Tibial nerve (tissue), 4 donors: ENCODE results near the gene ABCA5.

Experiments used
- EP300 ChIP-seq, 2 donors: sonication (generic); formaldehyde crosslinking; IDR thresholded peaks; one replicate each; pipeline ENCODE4 v1.6.1; 2017; ENCODE audit warnings: antibody characterized with exemption in 2 of 2, mild to moderate bottlenecking in 1 of 2
- TF ChIP-seq, protein P1 (sequence below), 5 experiments: fragments of 200-600 bp in 3 of 5; fragments of 450-650 bp in 2 of 5; sonication (generic) in 3 of 5; IDR thresholded peaks; one replicate each; pipeline ENCODE4 v1.5.1; 2016 to 2019; ENCODE audit warnings: antibody characterized with exemption in 5 of 5, mild to moderate bottlenecking in 3 of 5, moderate library complexity in 2 of 5

DNA sequence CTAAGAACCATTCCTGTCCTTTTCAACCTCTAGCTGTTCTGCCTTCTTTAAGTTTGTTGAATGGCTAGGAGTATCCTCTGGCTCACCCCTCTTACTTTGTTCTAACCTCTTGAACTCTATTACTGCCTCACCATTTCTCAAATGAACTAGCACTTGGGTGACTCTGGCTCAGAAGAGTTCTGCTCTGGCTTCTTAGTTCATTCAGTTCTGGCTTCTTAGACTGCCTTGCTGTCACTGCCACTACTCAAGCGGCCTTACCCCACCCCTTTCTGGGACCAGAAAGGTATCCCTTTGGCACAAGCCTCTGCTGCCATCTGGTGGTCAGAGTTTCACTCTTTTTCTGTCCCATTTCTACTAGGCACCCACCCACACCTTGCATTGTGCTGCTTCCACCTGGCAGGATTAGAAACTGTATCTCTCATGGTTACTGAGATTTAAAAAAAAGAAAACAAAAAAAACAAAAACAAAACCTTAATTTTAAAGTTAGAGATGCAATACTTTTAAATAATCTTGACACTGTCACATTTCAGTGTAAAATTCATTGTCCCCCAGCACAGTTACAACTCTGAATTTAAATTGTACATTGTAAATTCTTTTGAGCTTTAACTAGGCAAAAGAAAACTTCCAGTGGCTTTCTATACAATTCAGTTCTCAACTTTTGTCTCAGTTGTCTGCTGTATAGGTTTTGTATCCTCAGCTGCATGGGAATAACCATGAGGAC is 91.4 kb downstream of the ABCA5 start:
- TF ChIP-seq, protein P1, sequence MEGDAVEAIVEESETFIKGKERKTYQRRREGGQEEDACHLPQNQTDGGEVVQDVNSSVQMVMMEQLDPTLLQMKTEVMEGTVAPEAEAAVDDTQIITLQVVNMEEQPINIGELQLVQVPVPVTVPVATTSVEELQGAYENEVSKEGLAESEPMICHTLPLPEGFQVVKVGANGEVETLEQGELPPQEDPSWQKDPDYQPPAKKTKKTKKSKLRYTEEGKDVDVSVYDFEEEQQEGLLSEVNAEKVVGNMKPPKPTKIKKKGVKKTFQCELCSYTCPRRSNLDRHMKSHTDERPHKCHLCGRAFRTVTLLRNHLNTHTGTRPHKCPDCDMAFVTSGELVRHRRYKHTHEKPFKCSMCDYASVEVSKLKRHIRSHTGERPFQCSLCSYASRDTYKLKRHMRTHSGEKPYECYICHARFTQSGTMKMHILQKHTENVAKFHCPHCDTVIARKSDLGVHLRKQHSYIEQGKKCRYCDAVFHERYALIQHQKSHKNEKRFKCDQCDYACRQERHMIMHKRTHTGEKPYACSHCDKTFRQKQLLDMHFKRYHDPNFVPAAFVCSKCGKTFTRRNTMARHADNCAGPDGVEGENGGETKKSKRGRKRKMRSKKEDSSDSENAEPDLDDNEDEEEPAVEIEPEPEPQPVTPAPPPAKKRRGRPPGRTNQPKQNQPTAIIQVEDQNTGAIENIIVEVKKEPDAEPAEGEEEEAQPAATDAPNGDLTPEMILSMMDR (IDR thresholded peaks at IDR 0.05): peak; percentile 68 to 91 (median 79)
- TF ChIP-seq EP300 (IDR thresholded peaks at IDR 0.05): peak in 1 of 2 donors; percentile 69
